Measurements from ENCODE around the gene IL22RA1. TPM values are rescaled to one million over a fixed set of nuclear protein-coding genes. Genes with fewer than 3 reads are reported as not detected.

Gene IL22RA1
- total RNA-seq, 1 experiment from 2014 or later, result 0.13 TPM

DNA sequence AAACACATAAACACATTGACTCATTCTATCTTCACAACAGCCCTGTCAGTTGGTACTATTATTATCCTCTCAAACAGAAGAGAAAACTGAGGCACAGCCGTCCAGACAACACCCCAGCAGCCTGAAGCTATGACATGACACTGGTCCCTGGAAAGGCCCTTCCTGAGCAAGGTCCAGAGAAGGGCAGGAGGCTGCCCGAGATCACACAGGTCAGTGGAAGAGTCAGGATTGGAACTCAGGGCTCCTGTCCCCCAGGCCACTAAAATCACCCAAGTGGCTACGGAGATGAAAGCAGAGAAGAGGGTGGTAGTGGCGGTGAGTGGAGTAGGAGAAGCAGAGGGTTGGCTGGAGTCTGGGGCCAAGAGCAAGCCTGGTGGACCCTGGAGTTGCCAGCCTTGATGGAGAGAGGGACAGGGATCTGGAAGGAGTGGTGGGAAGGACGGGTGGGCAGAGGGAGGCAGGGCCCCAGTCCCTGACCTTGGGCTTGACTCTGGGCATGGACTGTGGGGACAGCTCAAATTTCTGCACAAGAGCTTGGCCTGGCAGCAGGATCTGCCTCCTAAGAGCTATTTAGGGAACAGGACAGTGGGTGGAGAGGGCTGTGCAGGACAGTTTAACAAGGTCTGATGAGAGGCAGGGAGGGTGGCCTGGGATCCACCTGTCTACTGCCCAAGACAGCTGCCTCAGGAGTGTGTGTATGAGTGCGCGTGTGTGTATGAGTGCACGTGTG is 46.8 kb downstream of the IL22RA1 start:
- Histone ChIP-seq H3K9ac (ENCODE audit: extremely low read depth, insufficient read length, low read length) (no peak overlapping the region), H2BK20ac (ENCODE audit: low read depth, low read length, poor library complexity, severe bottlenecking) (no peak overlapping the region), H2AFZ (ENCODE audit: low read length) (no peak overlapping the region), H3K27ac (ENCODE audit: insufficient read length, low read depth, low read length) (no peak overlapping the region), H2AK5ac (ENCODE audit: insufficient read length, low read length) (no peak overlapping the region), H3T11ph (ENCODE audit: low read length) (no peak overlapping the region), H3K9me3 (ENCODE audit: control insufficient read depth, low read depth, low read length) (no peaks in the 10 kb centered on the region), H3K79me1 (ENCODE audit: insufficient read depth, low read depth, low read length, poor library complexity, severe bottlenecking) (no peaks in the 10 kb centered on the region), H4K5ac (ENCODE audit: insufficient read length, low read depth, low read length) (no peak overlapping the region), H3K27me3 (ENCODE audit: insufficient read depth, low read length) (no peaks in the 10 kb centered on the region), H3K18ac (ENCODE audit: insufficient read length, low read depth, low read length) (no peak overlapping the region), H3K56ac (ENCODE audit: insufficient read length, low read depth, low read length) (no peak overlapping the region), H4K91ac (ENCODE audit: insufficient read length, low read depth, low read length) (no peak overlapping the region), H3K79me2 (ENCODE audit: insufficient read depth, low read length) (no peaks in the 10 kb centered on the region), H3K4ac (ENCODE audit: low read depth, low read length) (no peak overlapping the region), H3K4me2 (ENCODE audit: insufficient read depth, insufficient read length, low read length) (no peak overlapping the region), H4K20me1 (ENCODE audit: control insufficient read depth, insufficient read depth, insufficient read length) (no peaks in the 10 kb centered on the region), H2BK12ac (ENCODE audit: insufficient read length, low read depth, low read length) (no peak overlapping the region), H2BK120ac (ENCODE audit: low read depth, low read length, poor library complexity, severe bottlenecking) (no peak overlapping the region), H3K23ac (ENCODE audit: insufficient read length, low read depth, low read length) (no peak overlapping the region), H3K23me2 (ENCODE audit: insufficient read length, low read depth, low read length, poor library complexity, severe bottlenecking) (no peaks in the 10 kb centered on the region), H2BK5ac (ENCODE audit: insufficient read length, low read length) (no peak overlapping the region), H2BK15ac (ENCODE audit: low read depth, low read length) (no peak overlapping the region), H3K14ac (ENCODE audit: insufficient read depth, low read length) (no peak overlapping the region), H4K8ac (replicated peaks; ENCODE audit: insufficient read length, low read depth, low read length) (no peak overlapping the region), H3K4me1 (ENCODE audit: insufficient read depth, low read length) (no peaks in the 10 kb centered on the region)
- H3K4me1 Mint-ChIP-seq, result peaks cover 14 to 34% of the 10 kb centered on the region in 2 experiments
- TF ChIP-seq, protein P1, sequence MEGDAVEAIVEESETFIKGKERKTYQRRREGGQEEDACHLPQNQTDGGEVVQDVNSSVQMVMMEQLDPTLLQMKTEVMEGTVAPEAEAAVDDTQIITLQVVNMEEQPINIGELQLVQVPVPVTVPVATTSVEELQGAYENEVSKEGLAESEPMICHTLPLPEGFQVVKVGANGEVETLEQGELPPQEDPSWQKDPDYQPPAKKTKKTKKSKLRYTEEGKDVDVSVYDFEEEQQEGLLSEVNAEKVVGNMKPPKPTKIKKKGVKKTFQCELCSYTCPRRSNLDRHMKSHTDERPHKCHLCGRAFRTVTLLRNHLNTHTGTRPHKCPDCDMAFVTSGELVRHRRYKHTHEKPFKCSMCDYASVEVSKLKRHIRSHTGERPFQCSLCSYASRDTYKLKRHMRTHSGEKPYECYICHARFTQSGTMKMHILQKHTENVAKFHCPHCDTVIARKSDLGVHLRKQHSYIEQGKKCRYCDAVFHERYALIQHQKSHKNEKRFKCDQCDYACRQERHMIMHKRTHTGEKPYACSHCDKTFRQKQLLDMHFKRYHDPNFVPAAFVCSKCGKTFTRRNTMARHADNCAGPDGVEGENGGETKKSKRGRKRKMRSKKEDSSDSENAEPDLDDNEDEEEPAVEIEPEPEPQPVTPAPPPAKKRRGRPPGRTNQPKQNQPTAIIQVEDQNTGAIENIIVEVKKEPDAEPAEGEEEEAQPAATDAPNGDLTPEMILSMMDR (conservative IDR thresholded peaks at IDR 0.05), result no peak
- no CpG with 5 or more reads among the region's 8 CpGs for WGBS (ENCODE audit: extremely low coverage, insufficient read length, low lambda C conversion rate)
- H3K36me3 Mint-ChIP-seq (ENCODE audit: insufficient read depth in 1 of 3, low read depth in 3 of 3), result no peaks in the 10 kb centered on the region
- H3K4me3 Mint-ChIP-seq, result no peak overlapping the region
- H3K27me3 Mint-ChIP-seq (ENCODE audit: low read depth), result no peaks in the 10 kb centered on the region; the same call in 1 of the 2 replicates
- no peak for DNase-seq
- H3K27ac Mint-ChIP-seq, result peak overlapping the region in 2 of 3 experiments; percentile 23 to 46; a peak in 3 of 7 replicates
- H3K9me3 Mint-ChIP-seq, result no peaks in the 10 kb centered on the region

All from H9 (cell line).